Mesothelial cell of epicardium (in vitro differentiated cells): ENCODE data around the gene NBDY. TPM values are rescaled to one million over a fixed set of nuclear protein-coding genes. Genes with fewer than 3 reads are reported as not detected.
"Not testable (repeated sequence)": the region's sequence is repeated elsewhere in the genome, so short reads cannot be mapped to it uniquely, and the experiment has no call there.

Experiments
- DNase-seq, 2 experiments: peaks; one replicate each; pipeline ENCODE4 v3.0.0; 2021; ENCODE audit warnings: low spot score in 2 of 2; ENCODE audit not compliant: unreplicated experiment in 2 of 2
- H3K27ac Mint-ChIP-seq: 2 replicates; pipeline ENCODE4 v1.8.0; 2021; ENCODE audit warnings: mixed read lengths
- H3K27me3 Mint-ChIP-seq: 2 replicates; pipeline ENCODE4 v1.8.0; 2021; ENCODE audit warnings: low read depth, mixed read lengths
- H3K36me3 Mint-ChIP-seq: 2 replicates; pipeline ENCODE4 v1.8.0; 2021; ENCODE audit warnings: mixed read lengths
- H3K4me1 Mint-ChIP-seq: 2 replicates; pipeline ENCODE4 v1.8.0; 2021; ENCODE audit warnings: mixed read lengths
- H3K4me3 Mint-ChIP-seq: 2 replicates; pipeline ENCODE4 v1.8.0; 2021; ENCODE audit warnings: mild to moderate bottlenecking, moderate library complexity, mixed read lengths
- H3K9me3 Mint-ChIP-seq: 2 replicates; pipeline ENCODE4 v1.8.0; 2021; ENCODE audit warnings: mixed read lengths
- total RNA-seq: library from RNA; stranded (reverse); gene quantifications from 3 replicates; pipeline ENCODE4 v1.2.1, GENCODE V29; 2021
- TF ChIP-seq, protein P1 (sequence below): fragments of 200-600 bp; sonication (generic); IDR thresholded peaks from one replicate; pipeline ENCODE4 v1.5.0; 2021; ENCODE audit warnings: antibody characterized with exemption; ENCODE audit not compliant: unreplicated experiment

NBDY gene
- total RNA-seq, 1 donor from 2014 or later, result 48.4 TPM

DNA sequence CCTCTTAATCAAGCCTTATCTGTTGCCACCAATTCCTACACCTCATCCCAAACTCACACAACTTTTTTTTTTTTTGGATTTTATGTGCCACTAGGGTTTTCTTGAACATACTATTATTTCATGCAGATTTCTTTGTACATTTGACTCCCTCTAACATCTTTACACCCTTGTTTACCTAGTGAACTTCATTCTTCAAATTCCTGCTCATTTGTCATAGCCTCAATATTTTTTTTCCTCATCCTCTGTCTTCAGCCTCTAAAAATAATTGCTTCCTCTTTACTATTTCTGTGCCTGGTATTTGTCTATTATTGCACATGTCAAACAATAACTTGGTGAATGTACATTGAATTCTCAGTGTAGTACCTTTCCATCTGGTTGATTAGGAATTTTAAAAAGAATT is 22.0 kb downstream of the NBDY start:
- Mint-ChIP-seq H3K4me1 (no peaks in the 10 kb centered on the region), H3K27me3 (no peaks in the 10 kb centered on the region), H3K36me3 (peaks cover 30% of the 10 kb centered on the region), H3K4me3 (no peak overlapping the region), H3K27ac (no peak overlapping the region), H3K9me3 (peaks cover 40% of the 10 kb centered on the region)
- TF ChIP-seq, protein P1, sequence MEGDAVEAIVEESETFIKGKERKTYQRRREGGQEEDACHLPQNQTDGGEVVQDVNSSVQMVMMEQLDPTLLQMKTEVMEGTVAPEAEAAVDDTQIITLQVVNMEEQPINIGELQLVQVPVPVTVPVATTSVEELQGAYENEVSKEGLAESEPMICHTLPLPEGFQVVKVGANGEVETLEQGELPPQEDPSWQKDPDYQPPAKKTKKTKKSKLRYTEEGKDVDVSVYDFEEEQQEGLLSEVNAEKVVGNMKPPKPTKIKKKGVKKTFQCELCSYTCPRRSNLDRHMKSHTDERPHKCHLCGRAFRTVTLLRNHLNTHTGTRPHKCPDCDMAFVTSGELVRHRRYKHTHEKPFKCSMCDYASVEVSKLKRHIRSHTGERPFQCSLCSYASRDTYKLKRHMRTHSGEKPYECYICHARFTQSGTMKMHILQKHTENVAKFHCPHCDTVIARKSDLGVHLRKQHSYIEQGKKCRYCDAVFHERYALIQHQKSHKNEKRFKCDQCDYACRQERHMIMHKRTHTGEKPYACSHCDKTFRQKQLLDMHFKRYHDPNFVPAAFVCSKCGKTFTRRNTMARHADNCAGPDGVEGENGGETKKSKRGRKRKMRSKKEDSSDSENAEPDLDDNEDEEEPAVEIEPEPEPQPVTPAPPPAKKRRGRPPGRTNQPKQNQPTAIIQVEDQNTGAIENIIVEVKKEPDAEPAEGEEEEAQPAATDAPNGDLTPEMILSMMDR, result no peak
- DNase-seq, result no peak

DNA sequence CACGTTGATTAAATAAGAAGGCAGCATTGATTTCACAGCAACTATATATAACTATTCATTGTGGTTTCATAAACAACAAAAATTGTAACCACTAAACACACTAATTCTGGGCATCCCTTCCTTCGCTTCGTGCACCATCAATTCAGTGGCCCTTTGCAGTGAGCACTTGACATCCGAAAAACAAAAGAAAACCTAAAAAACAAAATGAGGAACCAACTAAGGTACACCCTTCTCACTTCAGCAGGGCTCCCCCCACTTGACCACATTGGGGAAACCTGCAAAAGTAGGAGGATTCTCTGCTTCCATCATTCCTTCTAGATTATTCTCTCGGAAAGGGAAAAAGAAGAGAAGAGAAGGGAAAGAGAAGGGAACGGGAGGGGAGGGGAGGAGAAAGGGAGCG is 28.3 kb downstream of the NBDY start:
- Mint-ChIP-seq H3K9me3 (peaks cover 22% of the 10 kb centered on the region), H3K4me3 (no peak overlapping the region), H3K4me1 (no peaks in the 10 kb centered on the region), H3K36me3 (peaks cover 20% of the 10 kb centered on the region), H3K27me3 (no peaks in the 10 kb centered on the region), H3K27ac (no peak overlapping the region)
- TF ChIP-seq, protein P1, result no peak
- DNase-seq, result no peak

- DNase-seq, result no peak
- TF ChIP-seq, protein P1, result no peak
- Mint-ChIP-seq H3K27ac (no peak overlapping the region), H3K4me3 (no peak overlapping the region), H3K9me3 (peaks cover 15% of the 10 kb centered on the region), H3K36me3 (peaks cover 12% of the 10 kb centered on the region), H3K4me1 (no peaks in the 10 kb centered on the region), H3K27me3 (no peaks in the 10 kb centered on the region)
These were observed 29.4 kb downstream of the NBDY start for GRCh38 chrX:56758456-56758855.

GRCh38 chrX:56759736-56760409 is 30.8 kb downstream of the NBDY start:
- TF ChIP-seq, protein P1, result no peak
- no peak overlapping the region for H3K4me3 Mint-ChIP-seq
- H3K27me3 Mint-ChIP-seq, result no peaks in the 10 kb centered on the region
- peaks cover 4% of the 10 kb centered on the region for H3K9me3 Mint-ChIP-seq
- H3K27ac Mint-ChIP-seq, result no peak overlapping the region
- H3K4me1 Mint-ChIP-seq, result peaks cover 2% of the 10 kb centered on the region
- H3K36me3 Mint-ChIP-seq, result peaks cover 3% of the 10 kb centered on the region
- DNase-seq, result no peak

DNA sequence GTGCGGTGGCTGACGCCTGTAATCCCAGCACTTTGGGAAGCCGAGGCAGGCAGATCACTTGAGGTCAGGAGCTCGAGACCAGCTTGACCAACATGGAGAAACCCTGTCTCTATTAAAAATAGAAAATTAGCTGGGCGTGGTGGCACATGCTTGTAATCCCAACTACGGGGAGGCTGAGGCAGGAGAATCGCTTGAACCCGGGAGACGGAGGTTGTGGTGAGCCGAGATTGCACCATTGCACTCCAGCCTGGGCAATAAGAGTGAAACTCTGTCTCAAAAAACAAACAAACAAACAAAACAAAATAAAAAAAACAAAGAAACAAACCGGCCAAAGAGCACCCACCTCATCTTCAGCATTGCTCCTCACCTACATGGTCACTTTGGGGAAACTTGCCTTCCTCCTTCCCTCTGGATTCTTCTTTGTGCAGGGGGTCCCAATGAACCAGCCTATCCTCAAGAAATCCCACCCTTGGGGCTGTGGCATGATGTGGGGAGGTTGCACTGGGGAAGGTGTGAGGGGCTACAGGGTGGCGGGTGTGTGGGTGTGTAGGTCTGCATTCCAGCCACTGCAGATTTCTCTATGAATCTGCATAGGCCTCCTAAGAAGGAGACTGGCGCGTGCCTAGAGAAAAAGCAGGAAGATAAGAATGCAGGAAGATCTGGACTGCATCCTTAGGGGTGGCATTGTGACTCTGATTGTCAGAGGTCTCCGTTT is 31.5 kb downstream of the NBDY start:
- not testable (repeated sequence) for H3K27me3 Mint-ChIP-seq, H3K4me1 Mint-ChIP-seq, H3K4me3 Mint-ChIP-seq, H3K36me3 Mint-ChIP-seq, H3K27ac Mint-ChIP-seq, DNase-seq, H3K9me3 Mint-ChIP-seq

DNA sequence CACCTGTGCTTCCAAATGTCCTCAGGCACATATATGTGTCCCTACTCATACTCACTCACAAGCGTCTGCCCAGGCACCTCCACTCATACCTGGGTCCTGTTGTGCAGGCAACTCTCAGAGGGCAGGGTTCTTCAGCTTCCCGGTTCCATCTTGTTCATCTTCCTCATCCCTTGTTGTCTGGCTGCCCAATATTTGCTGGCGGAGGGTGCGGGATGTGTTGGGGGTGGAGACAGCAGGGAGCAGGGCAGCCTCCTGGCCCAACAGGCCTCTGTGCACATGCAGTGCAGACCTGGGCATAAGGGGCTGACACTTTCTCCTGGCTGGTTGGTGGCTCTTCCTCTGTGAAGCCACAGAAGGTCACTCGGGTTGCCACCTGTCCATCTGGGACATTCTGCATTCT is 32.1 kb downstream of the NBDY start:
- Mint-ChIP-seq H3K4me3 (no peak overlapping the region), H3K36me3 (peaks cover 3% of the 10 kb centered on the region), H3K27ac (no peak overlapping the region), H3K9me3 (peaks cover 4% of the 10 kb centered on the region), H3K27me3 (no peaks in the 10 kb centered on the region), H3K4me1 (peaks cover 12% of the 10 kb centered on the region)
- no peak for DNase-seq
- TF ChIP-seq, protein P1, result no peak
